OCI-LY1 (cell line): Measurements from ENCODE around the gene UST.

Source experiments
- H2AFZ ChIP-seq: fragments of 200-600 bp; sonication (generic), shearing (Covaris generic); 2 replicates; pipeline ENCODE4 v1.6.0; 2014; ENCODE audit warnings: antibody characterized with exemption, mild to moderate bottlenecking, low read length
- H3F3A ChIP-seq: fragments of 200-600 bp; sonication (generic), shearing (Covaris generic); 2 replicates; pipeline ENCODE4 v1.6.0; 2014; ENCODE audit warnings: mild to moderate bottlenecking, antibody characterized with exemption, low read length, moderate library complexity; ENCODE audit not compliant: insufficient read depth
- H3K27ac ChIP-seq: fragments of 200-600 bp; sonication (generic); 2 replicates; pipeline ENCODE4 v1.5.1; 2014; ENCODE audit warnings: low read length, mixed run types, mild to moderate bottlenecking, low read depth; ENCODE audit not compliant: poor library complexity, severe bottlenecking
- H3K27me3 ChIP-seq: fragments of 200-600 bp; sonication (generic); 2 replicates; pipeline ENCODE4 v1.6.0; 2014; ENCODE audit warnings: antibody characterized with exemption, mild to moderate bottlenecking, low read length, moderate library complexity; ENCODE audit not compliant: insufficient read depth
- H3K36me3 ChIP-seq: fragments of 200-600 bp; sonication (generic); 2 replicates; pipeline ENCODE4 v1.6.1; 2014; ENCODE audit warnings: mild to moderate bottlenecking, antibody characterized with exemption, low read length, moderate library complexity, mixed read lengths; ENCODE audit not compliant: insufficient read depth
- H3K4me1 ChIP-seq: fragments of 200-600 bp; sonication (generic); 2 replicates; pipeline ENCODE4 v1.5.1; 2014; ENCODE audit warnings: mild to moderate bottlenecking, low read length, moderate library complexity; ENCODE audit not compliant: insufficient read depth, severe bottlenecking
- H3K4me2 ChIP-seq: fragments of 200-600 bp; sonication (generic), shearing (Covaris generic); 2 replicates; pipeline ENCODE4 v1.6.1; 2014; ENCODE audit warnings: low read length
- H3K4me3 ChIP-seq: fragments of 200-600 bp; sonication (generic); 2 replicates; pipeline ENCODE4 v1.5.1; 2014; ENCODE audit warnings: low read length, low read depth, mild to moderate bottlenecking, mixed read lengths; ENCODE audit not compliant: poor library complexity, severe bottlenecking
- H3K79me2 ChIP-seq: fragments of 200-600 bp; shearing (Covaris generic); 2 replicates; pipeline ENCODE4 v1.6.1; 2016; ENCODE audit warnings: mixed run types, low read length, mixed read lengths; ENCODE audit not compliant: insufficient read depth
- H3K9ac ChIP-seq: fragments of 200-600 bp; sonication (generic), shearing (Covaris generic); 2 replicates; pipeline ENCODE4 v1.6.1; 2014; ENCODE audit warnings: mild to moderate bottlenecking, low read length, mixed read lengths
- H3K9me2 ChIP-seq: fragments of 200-600 bp; sonication (generic), shearing (Covaris generic); 2 replicates; pipeline ENCODE4 v1.6.1; 2014; ENCODE audit warnings: low read depth, mild to moderate bottlenecking, low read length, mixed read lengths
- H3K9me3 ChIP-seq: fragments of 200-600 bp; shearing (Covaris generic); 2 replicates; pipeline ENCODE4 v1.6.1; 2014; ENCODE audit warnings: low read length, mixed read lengths
- H4K20me1 ChIP-seq: fragments of 200-600 bp; sonication (generic), shearing (Covaris generic); 2 replicates; pipeline ENCODE4 v1.6.0; 2016; ENCODE audit warnings: mild to moderate bottlenecking, low read length; ENCODE audit not compliant: insufficient read depth
- CTCF ChIP-seq: fragments of 200-600 bp; sonication (generic), shearing (Covaris generic); IDR thresholded peaks from 2 replicates; pipeline ENCODE4 v1.5.1; 2017; ENCODE audit warnings: mild to moderate bottlenecking, antibody characterized with exemption, low read length, moderate library complexity, mixed read lengths
- EZH2 ChIP-seq: fragments of 200-600 bp; sonication (generic), shearing (Covaris generic); IDR thresholded peaks from 2 replicates; pipeline ENCODE4 v1.8.0; 2017; ENCODE audit warnings: borderline replicate concordance, mixed run types, mild to moderate bottlenecking, antibody characterized with exemption, low read length, moderate library complexity, mixed read lengths

The UST gene

GRCh38 chr6:148943451-148943850 lies 196.6 kb downstream of the UST start:
- Histone ChIP-seq H3K36me3 (no peaks in the 10 kb centered on the region), H3F3A (no peaks in the 10 kb centered on the region), H3K9ac (no peak overlapping the region), H3K9me2 (no peaks in the 10 kb centered on the region), H3K27ac (no peak overlapping the region), H3K4me2 (no peak overlapping the region), H4K20me1 (no peaks in the 10 kb centered on the region), H3K27me3 (no peaks in the 10 kb centered on the region), H3K4me1 (no peaks in the 10 kb centered on the region), H3K79me2 (no peaks in the 10 kb centered on the region), H2AFZ (no peak overlapping the region), H3K4me3 (no peak overlapping the region), H3K9me3 (no peaks in the 10 kb centered on the region)
- TF ChIP-seq CTCF (no peak), EZH2 (no peak)

GRCh38 chr6:148944608-148945007 lies 197.8 kb downstream of the UST start:
- Histone ChIP-seq H3K4me1 (no peaks in the 10 kb centered on the region), H3K9ac (no peak overlapping the region), H3K9me2 (no peaks in the 10 kb centered on the region), H3K4me3 (no peak overlapping the region), H2AFZ (no peak overlapping the region), H3K9me3 (no peaks in the 10 kb centered on the region), H3K27me3 (no peaks in the 10 kb centered on the region), H3K27ac (no peak overlapping the region), H3K79me2 (no peaks in the 10 kb centered on the region), H3F3A (no peaks in the 10 kb centered on the region), H3K36me3 (no peaks in the 10 kb centered on the region), H3K4me2 (no peak overlapping the region), H4K20me1 (no peaks in the 10 kb centered on the region)
- TF ChIP-seq CTCF (no peak), EZH2 (no peak)

- no peak overlapping the region for H3K9ac ChIP-seq
- no peaks in the 10 kb centered on the region for H4K20me1 ChIP-seq
- no peaks in the 10 kb centered on the region for H3K79me2 ChIP-seq
- H3K27ac ChIP-seq, result no peak overlapping the region
- no peaks in the 10 kb centered on the region for H3K4me1 ChIP-seq
- no peaks in the 10 kb centered on the region for H3K27me3 ChIP-seq
- H3K36me3 ChIP-seq, result no peaks in the 10 kb centered on the region
- H3K9me2 ChIP-seq, result no peaks in the 10 kb centered on the region
- no peaks in the 10 kb centered on the region for H3K9me3 ChIP-seq
- TF ChIP-seq CTCF, result no peak
- TF ChIP-seq EZH2, result no peak
- no peaks in the 10 kb centered on the region for H3F3A ChIP-seq
- H2AFZ ChIP-seq, result no peak overlapping the region
- H3K4me3 ChIP-seq, result no peak overlapping the region
- H3K4me2 ChIP-seq, result no peak overlapping the region
These were observed 198.6 kb downstream of the UST start for GRCh38 chr6:148945301-148946021.
